Stimulated activated CD8-positive, alpha-beta memory T cell treated with anti-CD3 and anti-CD28 coated beads, Interleukin-7, amount 100 ng/mL, for 48 hours (primary cell): Measurements from ENCODE around the gene GADL1.

Experiments
- DNase-seq, 2 donors: peaks; one replicate each; pipeline ENCODE4 v3.0.0-alpha.2; 2020; ENCODE audit warnings: low read depth in 1 of 2; ENCODE audit errors: extremely low read depth in 1 of 2

The GADL1 gene

GRCh38 chr3:30886888-30887287 is 7.6 kb downstream of the GADL1 start:
- no peak for DNase-seq

GRCh38 chr3:30878862-30879261 is 15.6 kb downstream of the GADL1 start:
- no peak for DNase-seq

- DNase-seq: no peak
Observed at GRCh38 chr3:30875505-30875904, 19.0 kb downstream of the GADL1 start.

GRCh38 chr3:30873671-30874070 is 20.8 kb downstream of the GADL1 start:
- DNase-seq: no peak

GRCh38 chr3:30872879-30873278 is 21.6 kb downstream of the GADL1 start:
- no peak for DNase-seq

GRCh38 chr3:30871720-30872119 is 22.7 kb downstream of the GADL1 start:
- DNase-seq: no peak

- no peak for DNase-seq
Observed at GRCh38 chr3:30864836-30865235, 29.6 kb downstream of the GADL1 start.

- DNase-seq: no peak
Observed at GRCh38 chr3:30864132-30864531, 30.3 kb downstream of the GADL1 start.

- no peak for DNase-seq
Observed at GRCh38 chr3:30862004-30862403, 32.5 kb downstream of the GADL1 start.

GRCh38 chr3:30858894-30859389 is 35.5 kb downstream of the GADL1 start:
- no peak for DNase-seq

- DNase-seq: no peak
Observed at GRCh38 chr3:30855400-30856292, 38.8 kb downstream of the GADL1 start.

- no peak for DNase-seq
Observed at GRCh38 chr3:30852833-30853232, 41.6 kb downstream of the GADL1 start.

GRCh38 chr3:30848087-30848779 is 46.2 kb downstream of the GADL1 start:
- DNase-seq: no peak

GRCh38 chr3:30847592-30847991 is 46.9 kb downstream of the GADL1 start:
- no peak for DNase-seq

GRCh38 chr3:30845606-30846005 is 48.9 kb downstream of the GADL1 start:
- DNase-seq: no peak

GRCh38 chr3:30843877-30844276 is 50.6 kb downstream of the GADL1 start:
- DNase-seq: no peak

- no peak for DNase-seq
Observed at GRCh38 chr3:30836141-30836540, 58.3 kb downstream of the GADL1 start.

- no peak for DNase-seq
Observed at GRCh38 chr3:30835667-30836066, 58.8 kb downstream of the GADL1 start.

GRCh38 chr3:30832961-30833575 is 61.4 kb downstream of the GADL1 start:
- no peak for DNase-seq

- DNase-seq: no peak
Observed at GRCh38 chr3:30827080-30827479, 67.4 kb downstream of the GADL1 start.

- no peak for DNase-seq
Observed at GRCh38 chr3:30826531-30826942, 67.9 kb downstream of the GADL1 start.
